Pulmonary artery endothelial cell (primary cell): ENCODE data around the gene TAPT1. TPM values are rescaled to one million over a fixed set of nuclear protein-coding genes. Genes with fewer than 3 reads are reported as not detected.
"Not testable (repeated sequence)": the region's sequence is repeated elsewhere in the genome, so short reads cannot be mapped to it uniquely, and the experiment has no call there.

ENCODE experiments used
- DNase-seq: peaks from one replicate; pipeline ENCODE4 v3.0.0-alpha.2; 2011; ENCODE audit warnings: low read depth, low spot score
- total RNA-seq: library from RNA; depleted of rRNA; stranded (reverse); fragments of >200 nt; gene quantifications from 2 replicates; pipeline ENCODE4 v1.2.3, GENCODE V29; 2014

TAPT1 gene, protein sequence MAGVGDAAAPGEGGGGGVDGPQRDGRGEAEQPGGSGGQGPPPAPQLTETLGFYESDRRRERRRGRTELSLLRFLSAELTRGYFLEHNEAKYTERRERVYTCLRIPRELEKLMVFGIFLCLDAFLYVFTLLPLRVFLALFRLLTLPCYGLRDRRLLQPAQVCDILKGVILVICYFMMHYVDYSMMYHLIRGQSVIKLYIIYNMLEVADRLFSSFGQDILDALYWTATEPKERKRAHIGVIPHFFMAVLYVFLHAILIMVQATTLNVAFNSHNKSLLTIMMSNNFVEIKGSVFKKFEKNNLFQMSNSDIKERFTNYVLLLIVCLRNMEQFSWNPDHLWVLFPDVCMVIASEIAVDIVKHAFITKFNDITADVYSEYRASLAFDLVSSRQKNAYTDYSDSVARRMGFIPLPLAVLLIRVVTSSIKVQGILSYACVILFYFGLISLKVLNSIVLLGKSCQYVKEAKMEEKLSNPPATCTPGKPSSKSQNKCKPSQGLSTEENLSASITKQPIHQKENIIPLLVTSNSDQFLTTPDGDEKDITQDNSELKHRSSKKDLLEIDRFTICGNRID
- total RNA-seq, result 9.9 and 18.0 TPM in 2 replicates

- DNase-seq, result no peak
These were observed at the start of gene TAPT1 for GRCh38 chr4:16225863-16226815. Gene TAPT1, minus strand, starts transcription at chr4:16226471. Its CDS starts 14 bp downstream, at chr4:16226457.

DNA sequence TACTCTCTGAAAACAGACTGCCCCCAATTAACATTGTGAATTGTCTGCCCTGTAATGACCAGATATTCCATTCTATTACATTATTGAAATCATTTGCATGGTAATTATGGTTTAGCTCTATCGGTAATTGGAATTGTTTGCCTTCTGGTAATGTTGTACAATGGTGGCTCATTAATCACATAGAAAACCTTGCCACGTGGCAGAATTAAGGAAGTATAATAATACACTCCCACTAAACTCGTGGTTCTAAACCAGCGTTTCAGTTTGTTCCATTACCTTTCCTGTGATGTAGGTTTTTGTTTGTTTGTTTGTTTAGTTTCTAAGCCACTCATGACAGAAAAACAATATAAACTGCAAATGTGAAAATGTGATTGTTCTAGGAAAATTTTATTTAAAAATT is 45.1 kb upstream of the TAPT1 start:
- DNase-seq, result no peak

- no peak for DNase-seq
These were observed 44.4 kb upstream of the TAPT1 start for GRCh38 chr4:16270454-16271328.

DNA sequence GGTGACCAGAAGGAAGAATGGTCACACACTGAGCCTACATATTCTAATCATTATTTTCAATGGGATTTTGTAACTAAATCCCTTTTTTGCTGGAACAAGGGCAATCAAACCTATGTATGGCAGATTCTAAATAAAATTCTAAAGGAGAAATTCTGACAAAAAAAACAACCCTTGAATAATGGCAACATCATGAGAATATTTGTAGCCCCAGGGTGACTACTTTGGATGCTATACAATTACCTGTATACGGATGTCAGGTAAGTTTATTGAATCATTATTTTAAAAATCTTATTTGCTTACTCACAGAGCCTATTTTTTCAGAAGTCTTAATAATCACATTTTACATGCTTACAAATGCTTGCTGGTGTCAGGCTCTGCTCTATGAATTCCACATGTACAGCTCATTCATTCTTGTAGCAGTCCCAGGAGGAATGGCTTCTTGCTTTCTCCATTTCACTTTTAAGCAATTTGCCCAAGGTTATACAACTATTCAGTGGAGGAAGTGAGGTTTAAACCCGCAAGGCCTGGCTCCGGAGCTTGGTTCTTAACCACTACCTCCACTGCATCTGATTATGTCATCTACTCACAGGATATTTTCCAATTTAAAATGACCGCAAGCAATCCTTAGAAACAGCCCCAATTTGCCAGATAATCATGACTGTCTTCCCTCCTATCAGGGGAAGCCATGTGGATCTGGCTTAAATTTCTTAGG is 43.6 kb upstream of the TAPT1 start:
- not testable (repeated sequence) for DNase-seq

DNA sequence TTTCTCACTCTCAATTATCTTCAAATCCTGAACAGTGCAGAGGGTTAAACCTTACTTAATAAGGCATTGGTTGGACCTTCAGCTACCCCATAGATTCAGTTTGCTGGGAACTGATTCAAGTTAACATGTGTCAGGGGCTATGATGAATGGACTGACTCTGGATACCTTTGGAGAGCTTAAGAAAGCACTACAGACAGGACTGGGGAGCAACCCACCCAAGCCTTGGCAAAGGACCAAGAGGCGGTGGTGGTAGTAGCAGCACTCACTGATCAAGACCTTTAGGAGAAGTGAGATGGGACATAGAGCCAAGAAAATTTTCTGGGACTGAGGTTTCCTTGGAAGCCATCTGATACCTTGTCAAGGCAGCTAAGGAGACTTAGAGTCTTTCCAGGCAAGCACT is 43.0 kb upstream of the TAPT1 start:
- no peak for DNase-seq

GRCh38 chr4:16268290-16268689 is 42.0 kb upstream of the TAPT1 start:
- DNase-seq, result no peak

- DNase-seq, result no peak
These were observed 41.4 kb upstream of the TAPT1 start for GRCh38 chr4:16267639-16268038.

- no peak for DNase-seq
These were observed 39.5 kb upstream of the TAPT1 start for GRCh38 chr4:16265820-16266219.

- no peak for DNase-seq
These were observed 38.5 kb upstream of the TAPT1 start for GRCh38 chr4:16264798-16265197.

- no peak for DNase-seq
These were observed 36.8 kb upstream of the TAPT1 start for GRCh38 chr4:16263056-16263455.

DNA sequence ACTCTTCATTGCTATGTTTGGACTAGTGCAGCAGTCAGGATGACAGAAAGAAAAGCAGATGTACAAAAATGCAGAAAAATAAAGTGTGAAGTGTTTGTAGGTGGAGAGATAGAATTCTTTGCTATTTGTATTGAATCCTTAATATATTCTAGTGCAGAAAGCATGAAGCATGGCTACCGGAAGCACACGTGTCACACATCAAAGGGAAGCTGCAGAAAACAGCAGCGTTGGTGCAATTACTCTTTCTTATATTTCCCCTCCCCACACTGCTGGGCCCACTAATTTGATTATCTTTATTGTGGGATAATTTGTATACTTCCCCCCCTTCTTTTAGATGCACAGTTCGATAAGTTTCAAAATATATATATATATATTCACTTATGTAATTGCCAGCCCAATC is 35.9 kb upstream of the TAPT1 start:
- DNase-seq, result no peak

DNA sequence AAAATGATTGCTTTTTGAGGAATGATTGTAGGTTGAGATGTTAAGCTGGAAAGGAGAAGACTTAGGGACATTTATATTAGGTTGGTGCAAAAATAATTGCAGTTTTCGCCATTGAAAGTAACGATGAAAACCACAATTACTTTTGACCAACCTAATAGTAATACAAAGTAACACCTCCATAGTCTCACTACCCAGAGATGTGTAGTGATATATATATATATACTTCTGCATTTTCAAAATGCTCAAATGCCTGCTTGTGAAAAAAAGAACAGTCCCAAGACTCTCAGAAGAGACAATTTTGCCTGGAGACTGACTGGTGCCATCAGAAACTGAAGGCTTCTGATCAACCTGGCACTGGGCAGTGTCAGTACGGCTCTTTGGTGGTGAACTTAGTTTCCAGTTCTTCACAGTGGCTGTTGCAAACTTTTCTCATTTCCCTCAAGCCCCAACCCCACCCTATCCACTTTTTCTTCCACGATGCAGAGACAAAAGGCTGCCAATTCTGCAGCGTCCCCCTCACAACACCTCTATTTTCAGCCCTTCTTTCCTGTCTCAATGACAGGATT is 35.1 kb upstream of the TAPT1 start:
- DNase-seq, result no peak

DNA sequence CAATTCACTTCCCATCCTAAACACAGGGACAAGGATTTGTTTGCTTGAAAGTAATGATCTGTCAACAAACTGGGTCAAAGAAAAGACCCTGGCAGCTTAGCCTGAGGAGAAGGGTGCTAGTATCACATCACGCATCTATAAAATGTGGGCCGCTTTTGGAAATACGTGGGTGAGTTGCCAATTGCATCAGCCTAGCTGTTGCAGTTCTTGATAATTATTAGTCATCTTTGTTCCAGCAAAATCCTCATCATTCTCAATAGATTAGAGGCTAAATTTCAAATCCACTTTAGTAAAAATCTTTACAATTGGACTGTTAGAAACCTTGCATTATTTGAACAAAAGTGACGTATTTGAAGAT is 33.6 kb upstream of the TAPT1 start:
- DNase-seq, result no peak

GRCh38 chr4:16259241-16259888 is 33.1 kb upstream of the TAPT1 start:
- DNase-seq, result no peak

GRCh38 chr4:16257611-16258010 is 31.3 kb upstream of the TAPT1 start:
- DNase-seq, result no peak

- DNase-seq, result no peak
These were observed 30.1 kb upstream of the TAPT1 start for GRCh38 chr4:16256343-16256742.

DNA sequence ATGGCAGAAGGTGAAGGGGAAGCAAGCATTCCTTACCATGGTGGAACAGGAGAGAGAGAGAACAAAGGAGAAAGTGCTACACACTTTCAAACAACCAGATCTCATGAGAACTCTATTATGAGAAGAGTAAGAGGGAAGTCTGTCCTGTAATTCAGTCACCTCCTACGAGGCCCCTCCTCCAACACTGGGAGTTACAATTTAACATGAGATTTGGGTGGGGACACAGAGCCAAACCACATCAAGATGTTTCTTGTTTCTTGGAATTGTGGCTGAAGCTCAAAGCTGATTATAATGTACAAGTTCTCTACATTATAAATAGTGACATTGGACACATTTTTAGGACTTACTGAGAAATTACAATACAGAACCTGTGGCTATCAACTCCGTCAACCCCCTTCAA is 29.5 kb upstream of the TAPT1 start:
- DNase-seq, result no peak

DNA sequence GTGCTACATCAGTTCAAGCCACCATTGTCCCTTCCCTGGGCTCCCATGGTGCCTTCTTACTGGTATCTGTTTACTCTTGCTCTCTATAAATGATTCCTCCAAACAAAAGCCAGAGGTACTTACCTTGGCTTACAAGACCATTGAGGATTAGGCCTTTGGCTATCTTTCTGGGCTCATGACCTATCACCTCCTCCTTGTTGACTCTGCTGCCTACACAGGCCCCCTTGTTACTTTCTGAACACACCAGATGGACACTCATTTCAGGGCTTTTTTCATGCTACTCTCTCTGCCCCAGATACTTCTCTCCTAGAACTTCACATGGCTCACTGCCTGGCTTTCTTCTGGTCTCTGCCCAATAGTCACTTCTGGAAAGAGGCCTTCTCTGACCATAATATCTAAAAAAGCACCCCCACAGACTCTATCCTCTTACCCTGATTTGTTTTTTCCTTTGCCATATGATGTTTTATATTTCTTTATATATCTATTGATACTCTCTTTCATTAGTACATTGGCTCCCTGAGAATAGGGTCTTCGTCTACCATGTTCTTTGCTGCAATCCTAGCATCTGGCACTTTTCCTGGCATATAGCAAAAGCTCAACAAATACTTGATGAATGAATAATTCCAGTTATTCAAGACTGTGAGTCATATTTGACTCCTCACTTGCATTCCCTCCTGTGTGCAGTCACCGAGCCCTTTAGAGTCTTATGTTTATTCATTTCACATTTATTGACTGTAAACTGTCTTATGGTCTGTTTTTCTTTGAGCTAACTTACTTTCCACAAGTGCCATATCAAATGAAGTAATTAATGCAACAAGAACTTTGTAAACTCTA is 27.1 kb upstream of the TAPT1 start:
- no peak for DNase-seq
